ENCODE data around the gene LMBR1.

DNA sequence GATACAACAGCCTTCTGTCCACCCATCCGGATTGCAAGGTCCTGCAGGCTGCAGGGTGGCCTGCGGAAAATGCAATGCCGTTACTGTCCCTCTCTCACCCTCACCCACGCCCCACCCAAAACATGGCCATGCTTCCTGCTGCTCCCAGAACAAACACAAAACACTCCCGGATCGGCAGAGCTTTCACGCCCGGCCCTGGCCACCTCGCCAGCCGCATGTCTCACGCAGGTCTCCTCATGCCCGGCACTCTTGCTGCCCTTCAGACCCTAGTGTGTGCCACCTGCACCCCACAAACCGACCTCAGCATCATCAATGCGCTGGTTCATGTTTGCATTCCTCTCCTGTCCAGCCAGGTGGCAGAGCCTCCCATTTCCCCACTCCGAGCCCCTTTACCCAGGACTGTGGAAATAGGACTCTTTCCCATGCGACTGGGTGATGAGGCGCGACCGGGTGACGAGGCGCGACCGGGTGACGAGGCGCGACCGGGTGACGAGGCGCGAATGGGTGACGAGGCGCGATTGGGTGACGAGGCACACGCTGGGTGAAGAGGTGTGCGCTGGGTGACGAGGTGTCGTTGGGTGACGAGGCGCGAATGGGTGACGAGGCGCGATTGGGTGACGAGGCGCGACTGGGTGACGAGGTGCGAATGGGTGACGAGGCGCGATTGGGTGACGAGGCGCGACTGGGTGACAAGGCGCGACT, 47.6 kb upstream of the LMBR1 start:
- TF ChIP-seq, protein P1, sequence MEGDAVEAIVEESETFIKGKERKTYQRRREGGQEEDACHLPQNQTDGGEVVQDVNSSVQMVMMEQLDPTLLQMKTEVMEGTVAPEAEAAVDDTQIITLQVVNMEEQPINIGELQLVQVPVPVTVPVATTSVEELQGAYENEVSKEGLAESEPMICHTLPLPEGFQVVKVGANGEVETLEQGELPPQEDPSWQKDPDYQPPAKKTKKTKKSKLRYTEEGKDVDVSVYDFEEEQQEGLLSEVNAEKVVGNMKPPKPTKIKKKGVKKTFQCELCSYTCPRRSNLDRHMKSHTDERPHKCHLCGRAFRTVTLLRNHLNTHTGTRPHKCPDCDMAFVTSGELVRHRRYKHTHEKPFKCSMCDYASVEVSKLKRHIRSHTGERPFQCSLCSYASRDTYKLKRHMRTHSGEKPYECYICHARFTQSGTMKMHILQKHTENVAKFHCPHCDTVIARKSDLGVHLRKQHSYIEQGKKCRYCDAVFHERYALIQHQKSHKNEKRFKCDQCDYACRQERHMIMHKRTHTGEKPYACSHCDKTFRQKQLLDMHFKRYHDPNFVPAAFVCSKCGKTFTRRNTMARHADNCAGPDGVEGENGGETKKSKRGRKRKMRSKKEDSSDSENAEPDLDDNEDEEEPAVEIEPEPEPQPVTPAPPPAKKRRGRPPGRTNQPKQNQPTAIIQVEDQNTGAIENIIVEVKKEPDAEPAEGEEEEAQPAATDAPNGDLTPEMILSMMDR (IDR thresholded peaks at IDR 0.05): no peak
- TF ChIP-seq POLR2A (IDR thresholded peaks at IDR 0.05): no peak
